Testis (tissue), 3 donors: Measurements from ENCODE around the gene SPARC. TPM values are rescaled to one million over a fixed set of nuclear protein-coding genes. Genes with fewer than 3 reads are reported as not detected.

Experiments used
- DNase-seq: peaks from one replicate; pipeline ENCODE4 v3.0.0-alpha.2; 2019
- H3K27ac ChIP-seq, 2 donors: fragments of 200-600 bp; sonication (generic); one replicate each; pipeline ENCODE4 v1.5.1; 2019
- H3K27me3 ChIP-seq: fragments of 200-600 bp; sonication (generic); one replicate; pipeline ENCODE4 v1.5.1; 2019
- H3K36me3 ChIP-seq: fragments of 200-600 bp; sonication (generic); one replicate; pipeline ENCODE4 v1.5.1; 2017; ENCODE audit warnings: low read depth; ENCODE audit errors: missing control alignments
- H3K4me1 ChIP-seq: fragments of 200-600 bp; sonication (generic); one replicate; pipeline ENCODE4 v1.5.1; 2019
- H3K4me3 ChIP-seq, 2 donors: fragments of 200-600 bp; sonication (generic); one replicate each; pipeline ENCODE4 v1.5.1; 2017 to 2019
- H3K9me3 ChIP-seq: fragments of 200-600 bp; sonication (generic); one replicate; pipeline ENCODE4 v1.5.1; 2017
- CTCF ChIP-seq, 3 experiments: fragments of 450-650 bp in 2 of 3; fragments of 200-600 bp in 1 of 3; sonication (generic) in 1 of 3; IDR thresholded peaks; one replicate each; pipeline ENCODE4 v1.5.1; 2016 to 2019; ENCODE audit warnings: antibody characterized with exemption in 3 of 3, mild to moderate bottlenecking in 2 of 3, moderate library complexity in 1 of 3
- POLR2A ChIP-seq: fragments of 450-650 bp; IDR thresholded peaks from one replicate; pipeline ENCODE4 v1.6.1; 2017; ENCODE audit warnings: antibody characterized with exemption, mild to moderate bottlenecking, moderate library complexity
- WGBS, 2 donors: methylation state at CpG; one replicate each; pipeline ENCODE4 v1.1.5; 2018; 5-methylcytosine and 5-hydroxymethylcytosine counted together
- intact Hi-C: fragments of 100-400 bp; cut with DNase I; formaldehyde crosslinking; loops from one replicate; pipeline ENCODE4 v1.15.1; 2023; ENCODE audit warnings: low total_unique reads
- polyA plus RNA-seq: library from polyadenylated mRNA; stranded (reverse); fragments of 350-450 nt; fragmentation: Illumina TruSeq; extraction: RNeasy Lipid Tissue Mini Kit (QIAGEN cat#74804); gene quantifications from one replicate; pipeline ENCODE4 v1.2.3, GENCODE V29; 2014; ENCODE audit warnings: low read depth, low replicate concordance; ENCODE audit not compliant: insufficient read depth
- total RNA-seq, 2 donors: library from RNA; depleted of rRNA; stranded (reverse); fragments of >200 nt; gene quantifications; one replicate each; pipeline ENCODE4 v1.2.3, GENCODE V29; 2016

Gene SPARC
- total and polyA plus RNA-seq, 3 donors from 2014 or later, result 1,884 to 3,080 (median 2,585) TPM

- Histone ChIP-seq H3K27me3 (no peaks in the 10 kb centered on the region), H3K36me3 (no peaks in the 10 kb centered on the region), H3K4me3 (no peak overlapping the region), H3K27ac (no peak overlapping the region), H3K4me1 (peaks cover 15% of the 10 kb centered on the region), H3K9me3 (no peaks in the 10 kb centered on the region)
- TF ChIP-seq CTCF (IDR thresholded peaks at IDR 0.05), result no peak
- no peak for TF ChIP-seq POLR2A
- 94 to 95% methylated on average over 4 of the region's 4 CpGs for WGBS, 2 donors
- no peak for DNase-seq
- intact Hi-C loops, result loop anchor here (5.0 kb wide), 1 partner anchor 86 kb away; no protein-coding TSS in a partner anchor
Observed at GRCh38 chr5:151656311-151656710, 30.4 kb downstream of the SPARC start.

GRCh38 chr5:151651997-151652645 is 34.6 kb downstream of the SPARC start:
- Histone ChIP-seq H3K27me3 (no peaks in the 10 kb centered on the region), H3K4me1 (no peaks in the 10 kb centered on the region), H3K36me3 (no peaks in the 10 kb centered on the region), H3K4me3 (no peak overlapping the region), H3K9me3 (no peaks in the 10 kb centered on the region), H3K27ac (no peak overlapping the region)
- peak; percentile 65 to 78 (median 71) for TF ChIP-seq CTCF (IDR thresholded peaks at IDR 0.05)
- no peak for TF ChIP-seq POLR2A
- 20 to 56% methylated on average over 4 to 6 of the region's 6 CpGs for WGBS, 2 donors
- intact Hi-C loops, result no loop called here
- peak; percentile 85 for DNase-seq

- intact Hi-C loops, result no loop called here
- no peak overlapping the region for H3K4me3 ChIP-seq
- no peaks in the 10 kb centered on the region for H3K36me3 ChIP-seq
- WGBS, 2 donors, result 80 to 85% methylated on average over 7 of the region's 7 CpGs
- H3K27ac ChIP-seq, result no peak overlapping the region
- H3K9me3 ChIP-seq, result no peaks in the 10 kb centered on the region
- no peaks in the 10 kb centered on the region for H3K4me1 ChIP-seq
- no peaks in the 10 kb centered on the region for H3K27me3 ChIP-seq
- no peak for TF ChIP-seq POLR2A
- TF ChIP-seq CTCF (IDR thresholded peaks at IDR 0.05), result no peak
- DNase-seq, result no peak
Observed at GRCh38 chr5:151648988-151649387, 37.7 kb downstream of the SPARC start.

GRCh38 chr5:151648089-151648488 is 38.6 kb downstream of the SPARC start:
- Histone ChIP-seq H3K27ac (no peak overlapping the region), H3K9me3 (no peaks in the 10 kb centered on the region), H3K36me3 (no peaks in the 10 kb centered on the region), H3K4me3 (no peak overlapping the region), H3K27me3 (no peaks in the 10 kb centered on the region), H3K4me1 (no peaks in the 10 kb centered on the region)
- intact Hi-C loops, result no loop called here
- TF ChIP-seq POLR2A (no peak), CTCF (IDR thresholded peaks at IDR 0.05) (no peak)
- WGBS, 2 donors, result 90 to 98% methylated on average over 2 of the region's 2 CpGs
- no peak for DNase-seq

- WGBS, 2 donors, result 86 to 90% methylated on average over 5 of the region's 5 CpGs
- H3K4me3 ChIP-seq, result no peak overlapping the region
- intact Hi-C loops, result no loop called here
- H3K36me3 ChIP-seq, result no peaks in the 10 kb centered on the region
- TF ChIP-seq CTCF (IDR thresholded peaks at IDR 0.05), result no peak
- TF ChIP-seq POLR2A, result no peak
- H3K4me1 ChIP-seq, result no peaks in the 10 kb centered on the region
- no peak overlapping the region for H3K27ac ChIP-seq
- no peaks in the 10 kb centered on the region for H3K9me3 ChIP-seq
- H3K27me3 ChIP-seq, result no peaks in the 10 kb centered on the region
- DNase-seq, result no peak
Observed at GRCh38 chr5:151647320-151647861, 39.3 kb downstream of the SPARC start.
